ENCODE results near the gene MED10.
A peak's percentile ranks its signal among the peaks of the same experiment; 100 is the strongest.

Gene MED10

GRCh38 chr5:6377905-6378765 lies at the start of gene MED10:
MED10 (minus strand) TSS chr5:6378547; CDS start chr5:6378483, 64 bp downstream.
- Histone ChIP-seq H3K27me3 (ENCODE audit: insufficient read depth, low read length) (no peaks in the 10 kb centered on the region), H3K4me3 (ENCODE audit: low read length) (peak within 1 kb of the TSS; percentile 93), H3K36me3 (ENCODE audit: insufficient read depth, low read depth, low read length) (peaks cover 36% of the 10 kb centered on the region), H3K4me1 (ENCODE audit: insufficient read depth, low read length) (peaks cover 3% of the 10 kb centered on the region; the same call in 1 of the 2 replicates), H3K27ac (ENCODE audit: low read length) (no peak within 1 kb of the TSS), H3K9me3 (ENCODE audit: insufficient read depth, low read depth, low read length) (no peaks in the 10 kb centered on the region), H3K9ac (ENCODE audit: low read depth, low read length) (peak within 1 kb of the TSS; percentile 85)

GRCh38 chr5:6427694-6428093 lies 49.3 kb upstream of the MED10 start:
- Histone ChIP-seq H3K9me3 (ENCODE audit: insufficient read depth, low read depth, low read length) (no peaks in the 10 kb centered on the region; the same call in 1 of the 2 replicates), H3K9ac (ENCODE audit: low read depth, low read length) (no peak overlapping the region), H3K27me3 (ENCODE audit: insufficient read depth, low read length) (no peaks in the 10 kb centered on the region), H3K4me3 (ENCODE audit: low read length) (no peak overlapping the region), H3K36me3 (ENCODE audit: insufficient read depth, low read depth, low read length) (no peaks in the 10 kb centered on the region), H3K27ac (ENCODE audit: low read length) (no peak overlapping the region), H3K4me1 (ENCODE audit: insufficient read depth, low read length) (no peaks in the 10 kb centered on the region)

- H3K9me3 ChIP-seq (ENCODE audit: insufficient read depth, low read depth, low read length), result no peaks in the 10 kb centered on the region; the same call in 1 of the 2 replicates
- H3K9ac ChIP-seq (ENCODE audit: low read depth, low read length), result no peak overlapping the region
- no peaks in the 10 kb centered on the region for H3K27me3 ChIP-seq (ENCODE audit: insufficient read depth, low read length)
- no peak overlapping the region for H3K4me3 ChIP-seq (ENCODE audit: low read length)
- H3K36me3 ChIP-seq (ENCODE audit: insufficient read depth, low read depth, low read length), result no peaks in the 10 kb centered on the region
- no peak overlapping the region for H3K27ac ChIP-seq (ENCODE audit: low read length)
- H3K4me1 ChIP-seq (ENCODE audit: insufficient read depth, low read length), result no peaks in the 10 kb centered on the region
Observed at GRCh38 chr5:6424700-6425099, 46.4 kb upstream of the MED10 start.

GRCh38 chr5:6424110-6424659 lies 45.8 kb upstream of the MED10 start:
- H3K27ac ChIP-seq (ENCODE audit: low read length), result no peak overlapping the region
- H3K36me3 ChIP-seq (ENCODE audit: insufficient read depth, low read depth, low read length), result no peaks in the 10 kb centered on the region
- no peaks in the 10 kb centered on the region for H3K4me1 ChIP-seq (ENCODE audit: insufficient read depth, low read length)
- H3K4me3 ChIP-seq (ENCODE audit: low read length), result no peak overlapping the region
- no peaks in the 10 kb centered on the region for H3K27me3 ChIP-seq (ENCODE audit: insufficient read depth, low read length)
- H3K9ac ChIP-seq (ENCODE audit: low read depth, low read length), result no peak overlapping the region
- no peaks in the 10 kb centered on the region; the same call in 1 of the 2 replicates for H3K9me3 ChIP-seq (ENCODE audit: insufficient read depth, low read depth, low read length)

GRCh38 chr5:6423327-6424109 lies 45.2 kb upstream of the MED10 start:
- no peaks in the 10 kb centered on the region for H3K27me3 ChIP-seq (ENCODE audit: insufficient read depth, low read length)
- no peak overlapping the region for H3K27ac ChIP-seq (ENCODE audit: low read length)
- H3K36me3 ChIP-seq (ENCODE audit: insufficient read depth, low read depth, low read length), result no peaks in the 10 kb centered on the region
- no peaks in the 10 kb centered on the region for H3K4me1 ChIP-seq (ENCODE audit: insufficient read depth, low read length)
- H3K9me3 ChIP-seq (ENCODE audit: insufficient read depth, low read depth, low read length), result no peaks in the 10 kb centered on the region; the same call in 1 of the 2 replicates
- H3K9ac ChIP-seq (ENCODE audit: low read depth, low read length), result no peak overlapping the region
- no peak overlapping the region for H3K4me3 ChIP-seq (ENCODE audit: low read length)

GRCh38 chr5:6419340-6419852 lies 41.0 kb upstream of the MED10 start:
- Histone ChIP-seq H3K27ac (ENCODE audit: low read length) (no peak overlapping the region), H3K36me3 (ENCODE audit: insufficient read depth, low read depth, low read length) (no peaks in the 10 kb centered on the region), H3K4me3 (ENCODE audit: low read length) (no peak overlapping the region), H3K27me3 (ENCODE audit: insufficient read depth, low read length) (no peaks in the 10 kb centered on the region), H3K9ac (ENCODE audit: low read depth, low read length) (no peak overlapping the region), H3K9me3 (ENCODE audit: insufficient read depth, low read depth, low read length) (no peaks in the 10 kb centered on the region; the same call in 1 of the 2 replicates), H3K4me1 (ENCODE audit: insufficient read depth, low read length) (no peaks in the 10 kb centered on the region)

- H3K4me3 ChIP-seq (ENCODE audit: low read length), result no peak overlapping the region
- no peak overlapping the region for H3K27ac ChIP-seq (ENCODE audit: low read length)
- no peaks in the 10 kb centered on the region for H3K27me3 ChIP-seq (ENCODE audit: insufficient read depth, low read length)
- no peaks in the 10 kb centered on the region; the same call in 1 of the 2 replicates for H3K9me3 ChIP-seq (ENCODE audit: insufficient read depth, low read depth, low read length)
- H3K36me3 ChIP-seq (ENCODE audit: insufficient read depth, low read depth, low read length), result no peaks in the 10 kb centered on the region
- H3K9ac ChIP-seq (ENCODE audit: low read depth, low read length), result no peak overlapping the region
- no peaks in the 10 kb centered on the region for H3K4me1 ChIP-seq (ENCODE audit: insufficient read depth, low read length)
Observed at GRCh38 chr5:6418679-6419276, 40.4 kb upstream of the MED10 start.

- Histone ChIP-seq H3K27me3 (ENCODE audit: insufficient read depth, low read length) (no peaks in the 10 kb centered on the region), H3K4me3 (ENCODE audit: low read length) (no peak overlapping the region), H3K4me1 (ENCODE audit: insufficient read depth, low read length) (no peaks in the 10 kb centered on the region), H3K27ac (ENCODE audit: low read length) (no peak overlapping the region), H3K9ac (ENCODE audit: low read depth, low read length) (no peak overlapping the region), H3K9me3 (ENCODE audit: insufficient read depth, low read depth, low read length) (no peaks in the 10 kb centered on the region; the same call in 1 of the 2 replicates), H3K36me3 (ENCODE audit: insufficient read depth, low read depth, low read length) (no peaks in the 10 kb centered on the region)
Observed at GRCh38 chr5:6417657-6418056, 39.3 kb upstream of the MED10 start.

- Histone ChIP-seq H3K9ac (ENCODE audit: low read depth, low read length) (no peak overlapping the region), H3K4me1 (ENCODE audit: insufficient read depth, low read length) (no peaks in the 10 kb centered on the region), H3K27ac (ENCODE audit: low read length) (no peak overlapping the region), H3K4me3 (ENCODE audit: low read length) (no peak overlapping the region), H3K9me3 (ENCODE audit: insufficient read depth, low read depth, low read length) (no peaks in the 10 kb centered on the region), H3K36me3 (ENCODE audit: insufficient read depth, low read depth, low read length) (no peaks in the 10 kb centered on the region), H3K27me3 (ENCODE audit: insufficient read depth, low read length) (no peaks in the 10 kb centered on the region)
Observed at GRCh38 chr5:6412811-6413210, 34.5 kb upstream of the MED10 start.

GRCh38 chr5:6411141-6411540 lies 32.8 kb upstream of the MED10 start:
- Histone ChIP-seq H3K9me3 (ENCODE audit: insufficient read depth, low read depth, low read length) (no peaks in the 10 kb centered on the region), H3K9ac (ENCODE audit: low read depth, low read length) (no peak overlapping the region), H3K4me1 (ENCODE audit: insufficient read depth, low read length) (no peaks in the 10 kb centered on the region), H3K27me3 (ENCODE audit: insufficient read depth, low read length) (no peaks in the 10 kb centered on the region), H3K27ac (ENCODE audit: low read length) (no peak overlapping the region), H3K4me3 (ENCODE audit: low read length) (no peak overlapping the region), H3K36me3 (ENCODE audit: insufficient read depth, low read depth, low read length) (no peaks in the 10 kb centered on the region)

- Histone ChIP-seq H3K4me1 (ENCODE audit: insufficient read depth, low read length) (no peaks in the 10 kb centered on the region), H3K36me3 (ENCODE audit: insufficient read depth, low read depth, low read length) (no peaks in the 10 kb centered on the region), H3K27ac (ENCODE audit: low read length) (no peak overlapping the region), H3K27me3 (ENCODE audit: insufficient read depth, low read length) (no peaks in the 10 kb centered on the region), H3K4me3 (ENCODE audit: low read length) (no peak overlapping the region), H3K9ac (ENCODE audit: low read depth, low read length) (no peak overlapping the region), H3K9me3 (ENCODE audit: insufficient read depth, low read depth, low read length) (no peaks in the 10 kb centered on the region)
Observed at GRCh38 chr5:6410421-6410820, 32.1 kb upstream of the MED10 start.
